ENCODE measurements around the gene SESN1. TPM values are rescaled to one million over a fixed set of nuclear protein-coding genes. Genes with fewer than 3 reads are reported as not detected.

SESN1 gene
- total RNA-seq, 6 donors from 2014 or later: 26.4 to 71.2 (median 31.3) TPM

DNA sequence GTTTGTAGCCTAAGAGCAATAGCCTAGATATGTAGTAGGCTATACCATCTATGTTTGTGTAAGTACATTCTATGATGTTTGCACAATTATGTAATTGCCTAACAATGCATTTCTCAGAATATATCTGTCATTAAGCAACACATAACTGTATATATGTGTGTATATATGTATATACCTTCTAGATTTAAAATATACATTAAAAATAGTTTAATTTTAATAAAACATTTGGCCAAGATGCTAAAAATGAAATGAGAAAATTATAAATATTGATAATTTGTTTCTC is 20.6 kb downstream of the SESN1 start:
- Histone ChIP-seq H3K27me3 (no peaks in the 10 kb centered on the region), H3K4me3 (no peak overlapping the region), H3K36me3 (no peaks in the 10 kb centered on the region), H3K4me1 (peaks cover 7 to 16% (median 14%) of the 10 kb centered on the region in 4 donors), H3K9me3 (no peaks in the 10 kb centered on the region), H3K27ac (no peak overlapping the region)
- no peak for TF ChIP-seq EP300 (IDR thresholded peaks at IDR 0.05)
- TF ChIP-seq POLR2AphosphoS5 (IDR thresholded peaks at IDR 0.05): no peak
- TF ChIP-seq, protein P1, sequence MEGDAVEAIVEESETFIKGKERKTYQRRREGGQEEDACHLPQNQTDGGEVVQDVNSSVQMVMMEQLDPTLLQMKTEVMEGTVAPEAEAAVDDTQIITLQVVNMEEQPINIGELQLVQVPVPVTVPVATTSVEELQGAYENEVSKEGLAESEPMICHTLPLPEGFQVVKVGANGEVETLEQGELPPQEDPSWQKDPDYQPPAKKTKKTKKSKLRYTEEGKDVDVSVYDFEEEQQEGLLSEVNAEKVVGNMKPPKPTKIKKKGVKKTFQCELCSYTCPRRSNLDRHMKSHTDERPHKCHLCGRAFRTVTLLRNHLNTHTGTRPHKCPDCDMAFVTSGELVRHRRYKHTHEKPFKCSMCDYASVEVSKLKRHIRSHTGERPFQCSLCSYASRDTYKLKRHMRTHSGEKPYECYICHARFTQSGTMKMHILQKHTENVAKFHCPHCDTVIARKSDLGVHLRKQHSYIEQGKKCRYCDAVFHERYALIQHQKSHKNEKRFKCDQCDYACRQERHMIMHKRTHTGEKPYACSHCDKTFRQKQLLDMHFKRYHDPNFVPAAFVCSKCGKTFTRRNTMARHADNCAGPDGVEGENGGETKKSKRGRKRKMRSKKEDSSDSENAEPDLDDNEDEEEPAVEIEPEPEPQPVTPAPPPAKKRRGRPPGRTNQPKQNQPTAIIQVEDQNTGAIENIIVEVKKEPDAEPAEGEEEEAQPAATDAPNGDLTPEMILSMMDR (IDR thresholded peaks at IDR 0.05): no peak
- ATAC-seq (ENCODE audit: low FRiP score in 2 of 2) (no peak), DNase-seq (no peak)

DNA sequence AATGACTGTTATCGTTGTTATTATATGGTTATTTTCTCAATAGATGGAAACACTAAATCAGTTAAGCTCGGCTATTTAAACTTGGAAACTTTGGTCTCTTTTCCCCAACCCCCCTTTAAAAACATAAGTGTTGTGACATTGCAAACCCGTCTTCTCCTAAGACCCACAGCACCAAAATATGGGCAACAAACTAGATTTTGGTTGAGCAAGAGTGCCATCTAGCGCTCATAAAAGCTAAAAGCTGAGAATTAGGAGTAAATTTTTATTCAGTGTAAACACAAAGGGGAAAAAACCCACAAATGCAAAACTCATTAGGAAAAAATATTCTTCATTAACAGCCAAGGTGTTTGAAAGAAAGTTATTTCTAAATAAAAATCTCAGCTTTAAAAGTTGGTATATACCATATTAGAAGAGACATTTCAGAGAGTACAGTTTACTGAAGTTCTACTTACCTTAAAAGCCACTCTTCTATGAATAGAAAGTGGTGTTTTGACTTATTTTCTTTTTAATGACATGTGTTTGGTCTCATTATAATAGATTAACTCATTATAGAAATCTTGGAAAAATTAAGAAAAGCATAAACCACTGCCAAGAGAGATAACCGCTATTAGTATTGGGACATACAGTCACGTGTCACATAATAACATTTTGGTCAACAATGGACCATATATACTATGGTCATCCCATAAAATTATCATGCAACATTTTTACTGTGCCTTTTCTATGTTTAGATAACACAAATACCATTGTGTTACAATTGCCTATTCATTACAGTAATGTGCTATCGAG is 21.1 kb downstream of the SESN1 start:
- TF ChIP-seq, protein P1 (IDR thresholded peaks at IDR 0.05): peak; percentile 38 to 73 (median 60)
- no peak for TF ChIP-seq EP300 (IDR thresholded peaks at IDR 0.05)
- no peak for TF ChIP-seq POLR2AphosphoS5 (IDR thresholded peaks at IDR 0.05)
- peak; percentile 30 to 84 for ATAC-seq (ENCODE audit: low FRiP score in 2 of 2)
- 44 to 47% methylated on average over 7 of the region's 7 CpGs for WGBS, 2 donors

DNA sequence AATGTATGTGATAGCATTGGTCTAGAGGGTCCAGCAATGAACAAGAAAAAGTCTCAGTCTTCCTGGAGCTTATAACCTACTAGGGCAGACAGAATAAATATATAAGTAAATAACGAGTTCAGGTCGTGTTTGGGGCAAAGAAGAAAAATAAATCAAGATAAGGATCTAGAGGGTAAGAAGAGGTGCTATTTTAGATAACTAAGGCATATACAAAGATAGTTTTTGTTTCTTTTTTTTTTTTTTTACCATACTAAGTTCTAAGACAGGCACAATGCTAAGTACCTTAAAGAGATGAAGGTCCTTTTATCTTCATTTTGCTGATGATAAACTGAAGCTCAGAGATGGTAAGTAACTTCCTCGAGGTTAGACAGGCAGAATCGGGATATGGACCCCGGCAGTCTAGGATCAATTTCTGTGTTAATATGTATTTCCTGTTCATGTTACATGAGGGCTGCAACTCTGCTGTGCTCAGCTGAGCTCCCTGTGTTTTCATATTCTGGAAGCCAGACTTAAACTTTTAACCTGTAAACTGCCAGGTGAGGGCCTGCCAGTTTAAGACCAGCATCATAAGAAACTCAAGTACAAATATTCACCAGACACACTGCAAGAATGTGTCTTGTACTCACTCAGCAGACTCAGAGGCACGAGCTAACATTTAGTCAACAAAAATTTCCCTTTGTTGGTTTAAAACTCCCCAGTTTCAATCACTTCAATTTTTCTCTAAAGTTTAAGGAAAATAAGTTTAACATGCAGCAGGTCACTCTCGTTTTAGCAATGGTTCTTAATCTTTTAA is 23.3 kb downstream of the SESN1 start:
- no peak overlapping the region for H3K4me3 ChIP-seq
- H3K36me3 ChIP-seq: no peaks in the 10 kb centered on the region
- no peaks in the 10 kb centered on the region for H3K9me3 ChIP-seq
- H3K4me1 ChIP-seq: peaks cover 7 to 16% (median 14%) of the 10 kb centered on the region in 4 donors
- H3K27me3 ChIP-seq: no peaks in the 10 kb centered on the region
- no peak overlapping the region for H3K27ac ChIP-seq
- TF ChIP-seq, protein P1 (IDR thresholded peaks at IDR 0.05): no peak
- TF ChIP-seq POLR2AphosphoS5 (IDR thresholded peaks at IDR 0.05): no peak
- no peak for TF ChIP-seq EP300 (IDR thresholded peaks at IDR 0.05)
- TF ChIP-seq POLR2A (IDR thresholded peaks at IDR 0.05): no peak
- DNase-seq: no peak
- ATAC-seq (ENCODE audit: low FRiP score in 2 of 2): no peak
- 32 to 35% methylated on average over 7 of the region's 7 CpGs for WGBS, 2 donors

More for the DNA sequence above, 21.1 kb downstream of the SESN1 start:
- H3K9me3 ChIP-seq: no peaks in the 10 kb centered on the region
- H3K27ac ChIP-seq: no peak overlapping the region
- no peak for DNase-seq
- no peaks in the 10 kb centered on the region for H3K27me3 ChIP-seq
- no peak overlapping the region for H3K4me3 ChIP-seq
- H3K4me1 ChIP-seq: peaks cover 7 to 16% (median 14%) of the 10 kb centered on the region in 4 donors
- H3K36me3 ChIP-seq: no peaks in the 10 kb centered on the region

DNA sequence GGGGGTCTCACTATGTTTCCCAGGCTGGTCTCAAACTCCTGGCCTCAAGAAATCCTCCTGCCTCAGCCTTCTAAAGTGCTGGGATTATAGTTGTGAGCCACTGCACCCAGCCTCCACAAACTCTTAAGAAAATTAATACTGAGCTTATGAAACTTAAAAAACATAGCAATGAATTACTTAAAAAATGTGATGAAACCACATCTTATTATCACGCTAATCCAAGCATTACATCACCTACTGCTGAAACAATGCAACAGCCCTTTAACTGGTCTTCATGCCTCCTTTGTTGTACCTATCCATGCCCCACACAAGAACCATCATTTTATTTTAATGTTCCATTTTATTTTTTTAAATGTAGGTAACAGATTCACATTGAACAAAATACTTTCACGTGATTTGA is 24.9 kb downstream of the SESN1 start:
- ATAC-seq (ENCODE audit: low FRiP score in 2 of 2): peak in 1 of 2 donors; percentile 54
- TF ChIP-seq POLR2AphosphoS5 (IDR thresholded peaks at IDR 0.05): no peak
- TF ChIP-seq, protein P1 (IDR thresholded peaks at IDR 0.05): no peak
- TF ChIP-seq EP300 (IDR thresholded peaks at IDR 0.05): no peak
- TF ChIP-seq POLR2A (IDR thresholded peaks at IDR 0.05): no peak
- 68 to 82% methylated on average over 2 of the region's 2 CpGs for WGBS, 2 donors
- no peaks in the 10 kb centered on the region for H3K27me3 ChIP-seq
- no peak for DNase-seq
- H3K4me1 ChIP-seq: peaks cover 7 to 16% (median 14%) of the 10 kb centered on the region in 4 donors
- no peak overlapping the region for H3K27ac ChIP-seq
- no peak overlapping the region for H3K4me3 ChIP-seq
- no peaks in the 10 kb centered on the region for H3K9me3 ChIP-seq
- no peaks in the 10 kb centered on the region for H3K36me3 ChIP-seq

Measured in upper lobe of left lung (tissue), 6 donors.